GM18502 (cell line): ENCODE data around the gene PRKCQ.

Experiments
- ATAC-seq: cut with Tn5 transposase; IDR thresholded peaks from one replicate; pipeline ENCODE4 v1.9.1; 2021; ENCODE audit warnings: mild to moderate bottlenecking; ENCODE audit not compliant: unreplicated experiment, poor library complexity

Gene PRKCQ

DNA sequence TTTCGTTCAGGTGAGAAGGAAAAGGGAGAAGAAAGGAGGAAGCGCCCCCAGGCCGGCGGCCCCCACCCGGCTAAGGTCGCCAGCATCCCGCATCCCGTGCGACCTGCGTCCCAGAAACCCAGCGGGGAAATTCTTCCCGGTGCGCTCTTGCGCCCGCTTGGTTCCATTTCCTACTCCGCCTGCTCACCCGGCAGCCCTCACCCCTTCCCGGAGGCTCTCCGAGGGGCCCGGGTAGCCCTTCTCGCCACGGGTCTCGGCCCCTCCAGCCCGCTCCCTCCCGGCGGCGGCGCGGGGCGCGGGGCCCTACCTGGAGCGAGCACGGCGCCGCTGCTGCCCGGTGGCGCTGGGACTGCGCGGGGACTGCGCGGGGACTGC lies at the start of gene PRKCQ:
PRKCQ (minus strand) TSS at position 373 of the 375 bp plus-strand sequence. CDS start 65,141 bp downstream, outside the sequence.
- peak; percentile 37 for ATAC-seq

- no peak for ATAC-seq
Observed at GRCh38 chr10:6625428-6625827, 45.4 kb upstream of the PRKCQ start.

- no peak for ATAC-seq
Observed at GRCh38 chr10:6624392-6624791, 44.3 kb upstream of the PRKCQ start.

DNA sequence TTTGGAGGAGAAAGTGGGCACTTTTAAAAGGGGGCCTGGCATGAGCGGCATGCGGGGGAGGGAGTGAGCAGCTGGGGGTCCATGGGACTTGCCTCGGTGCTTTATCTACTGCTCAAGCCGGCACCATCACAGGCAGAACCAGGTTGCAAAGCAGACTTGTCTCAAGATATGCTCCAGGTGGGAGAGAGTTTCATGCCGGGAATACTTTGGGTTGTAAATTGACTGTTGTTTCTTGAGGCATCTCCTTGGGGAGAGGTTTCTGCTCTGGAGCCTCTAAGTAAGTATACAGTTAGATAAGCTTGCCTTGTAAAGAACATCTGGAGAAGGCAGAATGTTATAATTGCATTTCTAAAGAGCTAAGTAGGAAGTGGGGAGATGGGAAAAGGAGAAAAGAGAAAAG lies 42.8 kb upstream of the PRKCQ start:
- no peak for ATAC-seq

DNA sequence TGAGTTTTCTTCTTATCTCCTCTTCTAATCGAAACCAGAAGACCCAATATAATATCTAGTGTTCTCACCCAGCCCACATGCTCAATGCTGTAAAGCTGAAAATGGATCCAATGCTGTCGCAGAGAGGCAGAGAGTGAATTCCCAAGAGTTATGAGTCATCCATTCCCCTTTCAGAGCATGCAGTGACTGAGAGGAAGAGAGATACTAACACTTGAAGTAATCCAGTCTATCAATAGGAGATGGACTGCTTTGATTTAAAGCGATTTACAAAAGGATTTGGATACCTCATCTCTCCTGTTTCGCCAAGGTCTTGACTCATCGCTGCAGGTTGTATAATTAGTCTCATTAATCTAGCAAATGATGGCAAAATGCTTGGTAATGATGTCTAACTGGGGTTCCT lies 41.5 kb upstream of the PRKCQ start:
- no peak for ATAC-seq

- no peak for ATAC-seq
Observed at GRCh38 chr10:6619660-6620059, 39.6 kb upstream of the PRKCQ start.

- no peak for ATAC-seq
Observed at GRCh38 chr10:6618340-6618739, 38.3 kb upstream of the PRKCQ start.

- no peak for ATAC-seq
Observed at GRCh38 chr10:6617309-6618076, 37.4 kb upstream of the PRKCQ start.

DNA sequence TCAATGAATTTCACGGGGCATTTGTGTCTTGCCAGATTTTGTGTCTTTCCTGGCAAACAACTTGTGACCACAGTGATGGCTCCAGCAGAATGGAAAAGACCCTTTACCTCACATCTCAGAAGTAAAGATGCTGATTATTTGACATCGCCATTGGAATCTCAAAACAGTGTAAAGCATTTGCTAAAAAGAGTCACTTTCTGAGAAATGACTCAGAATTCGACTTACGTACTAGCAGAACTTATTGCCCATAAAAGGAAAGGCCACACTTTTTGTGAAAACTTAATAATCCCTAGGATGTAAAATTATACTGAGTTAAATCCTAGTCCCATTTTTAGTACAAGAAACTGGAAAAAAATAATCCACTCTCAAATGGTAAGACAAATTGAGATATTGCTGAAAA lies 35.9 kb upstream of the PRKCQ start:
- no peak for ATAC-seq

GRCh38 chr10:6612371-6612770 lies 32.3 kb upstream of the PRKCQ start:
- no peak for ATAC-seq

DNA sequence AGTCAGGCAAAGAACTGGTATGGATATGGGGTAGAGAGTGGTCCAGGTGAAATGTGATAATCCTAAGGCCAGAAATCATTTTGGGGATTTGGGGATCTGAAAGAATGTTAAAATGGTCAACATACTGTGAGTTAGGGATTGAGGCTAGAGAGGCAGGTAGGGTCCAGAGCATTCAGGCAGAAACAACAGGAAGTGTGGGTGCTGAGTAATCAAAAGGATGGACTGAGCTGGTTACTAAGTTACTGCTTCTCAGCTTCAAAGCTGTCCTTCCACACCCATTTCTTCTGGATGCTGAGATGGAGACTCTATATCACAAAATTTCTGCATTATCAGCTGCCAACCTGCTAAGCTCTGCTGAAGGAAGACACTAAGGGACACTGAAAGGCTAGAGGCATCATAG lies 30.6 kb upstream of the PRKCQ start:
- no peak for ATAC-seq

DNA sequence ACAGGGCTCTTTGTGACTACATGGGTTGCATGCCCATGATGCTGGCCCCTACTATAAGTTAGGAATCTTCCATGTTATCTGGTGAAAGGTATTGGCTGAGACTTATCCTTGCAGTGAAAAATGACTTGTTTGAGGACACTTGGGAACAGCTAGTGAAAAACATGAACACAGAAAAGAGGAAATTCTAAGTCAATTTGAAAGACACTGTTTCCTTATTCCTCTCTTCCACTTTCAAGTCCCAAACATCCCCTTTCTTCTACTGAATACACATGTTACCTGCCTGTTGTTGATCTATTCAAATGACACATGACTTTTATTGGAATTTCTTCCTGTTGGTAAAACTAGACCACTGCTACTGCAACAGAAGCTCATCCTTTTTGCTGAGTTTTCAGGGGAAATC lies 29.5 kb upstream of the PRKCQ start:
- no peak for ATAC-seq

DNA sequence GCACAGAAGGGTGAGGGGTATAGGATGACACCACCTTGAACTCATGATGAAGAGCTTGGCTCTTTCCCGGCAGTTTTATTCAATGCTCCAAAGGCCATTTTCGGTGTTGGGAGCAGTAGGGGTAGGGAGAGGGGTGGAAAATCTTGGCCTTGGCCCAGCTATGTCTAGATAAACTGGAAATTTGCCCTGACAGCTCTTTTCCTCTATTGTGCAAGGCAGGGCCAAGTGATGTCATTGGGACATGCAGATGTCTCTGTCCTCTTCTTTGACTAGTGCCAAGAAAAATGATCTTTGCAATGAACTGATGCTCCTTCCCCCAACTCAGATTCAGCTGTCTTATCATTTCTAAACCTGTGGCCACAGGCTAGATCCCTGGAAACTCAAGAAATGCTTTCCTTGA lies 27.7 kb upstream of the PRKCQ start:
- no peak for ATAC-seq

- no peak for ATAC-seq
Observed at GRCh38 chr10:6607182-6607581, 27.1 kb upstream of the PRKCQ start.

DNA sequence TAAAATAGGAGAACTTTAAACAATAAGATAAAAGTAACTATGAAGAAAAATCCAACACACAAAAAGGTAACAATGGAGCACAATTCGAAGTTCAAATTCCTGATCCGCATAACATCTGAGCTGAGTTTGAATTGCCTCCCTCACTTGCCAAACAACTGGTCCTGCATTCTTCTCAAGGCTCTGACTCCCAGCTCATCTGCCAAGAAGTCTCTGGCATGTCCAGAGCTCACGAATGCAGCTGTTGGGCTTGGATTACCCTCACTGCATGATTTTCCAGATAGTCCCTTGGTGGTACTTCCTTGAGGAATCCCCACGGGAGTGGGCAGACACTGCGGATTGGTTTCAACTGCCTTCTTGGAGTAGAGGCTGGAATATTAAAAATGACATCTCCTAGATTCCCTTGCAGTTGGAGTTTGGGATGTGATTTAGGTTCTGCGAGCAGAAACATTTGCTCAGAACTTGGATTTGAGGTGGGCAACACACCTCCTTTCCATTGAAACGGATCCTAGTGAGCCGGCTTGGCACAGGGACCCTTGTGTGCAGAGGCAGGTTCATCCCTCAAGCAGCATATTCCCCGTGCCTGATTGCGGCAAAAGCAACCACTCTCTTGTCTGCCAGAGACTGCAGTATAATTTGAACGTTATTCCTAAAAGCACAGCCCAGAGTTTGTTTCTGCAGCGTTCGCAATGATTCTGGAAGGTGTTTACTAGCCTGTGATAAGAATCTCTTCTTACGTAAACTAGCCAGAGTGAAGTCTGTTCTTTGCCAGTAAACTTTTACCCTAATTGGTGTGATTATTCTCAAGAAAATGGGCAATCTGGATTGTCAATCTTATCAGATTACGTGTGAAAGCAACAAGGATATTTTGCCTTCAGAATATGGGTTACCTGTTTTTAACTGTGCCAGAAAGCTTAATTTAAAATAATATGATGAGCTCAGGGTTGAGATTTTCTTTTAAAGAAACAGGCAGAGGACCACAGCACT lies 23.4 kb upstream of the PRKCQ start:
- ATAC-seq = no peak

- no peak for ATAC-seq
Observed at GRCh38 chr10:6602700-6603084, 22.6 kb upstream of the PRKCQ start.

- ATAC-seq = no peak
Observed at GRCh38 chr10:6602026-6602699, 22.1 kb upstream of the PRKCQ start.

- no peak for ATAC-seq
Observed at GRCh38 chr10:6601246-6601805, 21.2 kb upstream of the PRKCQ start.

DNA sequence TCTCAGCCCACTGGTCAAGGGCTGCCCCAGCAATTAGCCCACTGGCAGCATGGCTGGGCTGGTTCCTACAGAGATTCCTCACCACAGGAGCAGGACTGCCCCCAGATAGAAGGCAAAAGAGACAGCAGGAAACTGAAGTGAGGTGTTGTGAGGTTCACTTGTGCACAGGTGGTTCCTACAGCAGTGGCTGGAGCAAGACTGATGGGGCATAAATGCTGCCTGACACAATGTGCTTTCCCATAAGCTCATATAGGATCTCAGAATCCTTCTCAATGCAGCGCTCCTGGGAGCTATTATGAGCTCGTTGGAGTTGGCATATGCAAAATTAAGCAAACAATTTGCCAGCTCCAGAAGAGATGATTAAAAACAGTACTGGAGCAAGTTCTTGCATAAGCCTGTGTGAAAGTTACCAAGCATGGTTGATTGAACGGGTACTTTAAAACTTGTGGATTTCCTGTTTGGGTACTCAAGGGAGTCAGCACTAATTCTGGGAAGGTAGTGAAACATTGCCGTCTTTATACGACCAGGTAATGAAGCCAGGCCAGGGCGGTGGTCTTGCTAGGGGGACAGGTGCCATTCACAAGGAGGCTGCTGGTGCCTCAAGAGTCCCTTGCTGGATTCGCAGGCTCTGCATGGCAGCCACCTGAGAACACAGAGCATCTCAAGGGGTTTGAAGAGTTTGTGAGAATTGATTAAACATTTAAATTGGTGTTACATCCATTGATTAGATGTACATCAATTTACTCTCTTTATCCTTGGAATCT lies 20.3 kb upstream of the PRKCQ start:
- no peak for ATAC-seq

- ATAC-seq = no peak
Observed at GRCh38 chr10:6598679-6599078, 18.6 kb upstream of the PRKCQ start.
